ENCODE measurements around the gene PCDHGA4. TPM values are rescaled to one million over a fixed set of nuclear protein-coding genes. Genes with fewer than 3 reads are reported as not detected.

The PCDHGA4 gene
- total RNA-seq, 6 experiments from 2014 or later, result 0.39 to 1.8 (median 0.73) TPM

DNA sequence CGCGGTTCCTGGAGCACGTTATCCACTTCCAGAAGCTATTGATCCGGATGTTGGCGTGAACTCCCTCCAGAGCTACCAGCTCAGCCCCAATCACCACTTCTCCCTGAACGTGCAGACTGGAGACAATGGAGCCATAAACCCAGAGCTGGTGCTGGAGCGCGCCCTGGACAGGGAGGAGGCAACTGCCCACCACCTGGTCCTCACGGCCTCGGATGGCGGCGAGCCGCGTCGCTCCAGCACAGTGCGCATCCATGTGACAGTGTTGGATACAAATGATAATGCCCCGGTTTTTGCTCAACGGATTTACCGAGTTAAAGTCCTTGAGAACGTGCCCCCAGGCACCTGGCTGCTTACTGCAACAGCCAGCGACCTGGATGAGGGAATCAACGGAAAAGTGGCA lies 48.6 kb downstream of the PCDHGA4 start:
- H3K4me1 ChIP-seq, result no peaks in the 10 kb centered on the region
- H3K9me3 ChIP-seq, result peaks cover 0 to 22% (median 4%) of the 10 kb centered on the region in 4 donors
- no peak for TF ChIP-seq POLR2A (IDR thresholded peaks at IDR 0.05)
- TF ChIP-seq, protein P1, sequence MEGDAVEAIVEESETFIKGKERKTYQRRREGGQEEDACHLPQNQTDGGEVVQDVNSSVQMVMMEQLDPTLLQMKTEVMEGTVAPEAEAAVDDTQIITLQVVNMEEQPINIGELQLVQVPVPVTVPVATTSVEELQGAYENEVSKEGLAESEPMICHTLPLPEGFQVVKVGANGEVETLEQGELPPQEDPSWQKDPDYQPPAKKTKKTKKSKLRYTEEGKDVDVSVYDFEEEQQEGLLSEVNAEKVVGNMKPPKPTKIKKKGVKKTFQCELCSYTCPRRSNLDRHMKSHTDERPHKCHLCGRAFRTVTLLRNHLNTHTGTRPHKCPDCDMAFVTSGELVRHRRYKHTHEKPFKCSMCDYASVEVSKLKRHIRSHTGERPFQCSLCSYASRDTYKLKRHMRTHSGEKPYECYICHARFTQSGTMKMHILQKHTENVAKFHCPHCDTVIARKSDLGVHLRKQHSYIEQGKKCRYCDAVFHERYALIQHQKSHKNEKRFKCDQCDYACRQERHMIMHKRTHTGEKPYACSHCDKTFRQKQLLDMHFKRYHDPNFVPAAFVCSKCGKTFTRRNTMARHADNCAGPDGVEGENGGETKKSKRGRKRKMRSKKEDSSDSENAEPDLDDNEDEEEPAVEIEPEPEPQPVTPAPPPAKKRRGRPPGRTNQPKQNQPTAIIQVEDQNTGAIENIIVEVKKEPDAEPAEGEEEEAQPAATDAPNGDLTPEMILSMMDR (IDR thresholded peaks at IDR 0.05), result no peak
- no peaks in the 10 kb centered on the region for H3K27me3 ChIP-seq
- no peak overlapping the region for H3K27ac ChIP-seq
- intact Hi-C loops (cut with DNase I), result loop anchor here in 1 of 2 donors (10.0 kb wide), 1 partner anchor 151 kb away; no protein-coding TSS in a partner anchor
- 27% methylated on average over 17 of the region's 22 CpGs for WGBS (ENCODE audit: insufficient coverage, low coverage, low lambda C conversion rate, missing lambda C conversion rate)
- ATAC-seq (no peak), DNase-seq (no peak)
- H3K36me3 ChIP-seq, result no peaks in the 10 kb centered on the region
- no peak overlapping the region for H3K4me3 ChIP-seq

Other genes starting within 250 kb of the PCDHGA4 start
- under 1 TPM; 0.10 to 0.35 (median 0.20) TPM for gene PCDHB4, start 233.2 kb upstream of the PCDHGA4 start, total RNA-seq
- gene PCDHB5, start 219.8 kb upstream of the PCDHGA4 start, total RNA-seq, result 1 to 10 TPM in 1 of 6 experiments, under 1 TPM in 5; 0.18 to 1.2 (median 0.45) TPM
- under 1 TPM in 4 of 6 experiments, not detected in 2; 0.06 to 0.16 (median 0.12) TPM for gene PCDHB6, start 205.0 kb upstream of the PCDHGA4 start, total RNA-seq
- gene PCDHB7, start 182.4 kb upstream of the PCDHGA4 start, total RNA-seq, result under 1 TPM; 0.07 to 0.31 (median 0.13) TPM
- gene PCDHB8, start 177.2 kb upstream of the PCDHGA4 start, total RNA-seq, result under 1 TPM in 4 of 6 experiments, not detected in 2; 0.12 to 0.49 (median 0.19) TPM
- gene PCDHB16, start 172.6 kb upstream of the PCDHGA4 start, total RNA-seq, result under 1 TPM; 0.17 to 0.51 (median 0.34) TPM
- under 1 TPM in 5 of 6 experiments, not detected in 1; 0.07 to 0.51 (median 0.21) TPM for gene PCDHB9, start 167.9 kb upstream of the PCDHGA4 start, total RNA-seq
- gene PCDHB10, start 162.7 kb upstream of the PCDHGA4 start, total RNA-seq, result under 1 TPM in 5 of 6 experiments, not detected in 1; 0.09 to 0.23 (median 0.12) TPM
- under 1 TPM in 5 of 6 experiments, not detected in 1; 0.06 to 0.44 (median 0.19) TPM for gene PCDHB11, start 155.4 kb upstream of the PCDHGA4 start, total RNA-seq
- gene PCDHB12, start 146.3 kb upstream of the PCDHGA4 start, total RNA-seq, result 1 to 10 TPM in 1 of 6 experiments, under 1 TPM in 4, not detected in 1; 0.27 to 1.1 (median 0.33) TPM
- under 1 TPM; 0.25 to 1.00 (median 0.49) TPM for gene PCDHB13, start 141.1 kb upstream of the PCDHGA4 start, total RNA-seq
- gene PCDHB14, start 131.7 kb upstream of the PCDHGA4 start, total RNA-seq, result 1 to 10 TPM in 1 of 6 experiments, under 1 TPM in 5; 0.44 to 1.0 (median 0.86) TPM
- under 1 TPM; 0.37 to 0.83 (median 0.63) TPM for gene PCDHB15, start 109.6 kb upstream of the PCDHGA4 start, total RNA-seq
- under 1 TPM in 1 of 6 experiments, not detected in 5; 0.31 TPM for gene SLC25A2, start 51.0 kb upstream of the PCDHGA4 start, total RNA-seq
- 10 to 100 TPM; 17.7 to 37.9 (median 22.3) TPM for gene TAF7, start 34.2 kb upstream of the PCDHGA4 start, total RNA-seq
- gene PCDHGA1, start 24.5 kb upstream of the PCDHGA4 start, total RNA-seq, result under 1 TPM in 5 of 6 experiments, not detected in 1; 0.04 to 0.18 (median 0.12) TPM
- gene PCDHGA2, start 16.3 kb upstream of the PCDHGA4 start, total RNA-seq, result under 1 TPM; 0.49 to 0.88 (median 0.57) TPM
- 1 to 10 TPM in 2 of 6 experiments, under 1 TPM in 4; 0.51 to 1.8 (median 0.76) TPM for gene PCDHGA3, start 11.2 kb upstream of the PCDHGA4 start, total RNA-seq
- gene PCDHGB1, start 4.9 kb upstream of the PCDHGA4 start, total RNA-seq, result 1 to 10 TPM in 1 of 6 experiments, under 1 TPM in 5; 0.37 to 1.2 (median 0.52) TPM
- gene PCDHGB2, start 5.0 kb downstream of the PCDHGA4 start, total RNA-seq, result 1 to 10 TPM in 5 of 6 experiments, under 1 TPM in 1; 0.51 to 2.8 (median 1.4) TPM
- gene PCDHGA5, start 9.1 kb downstream of the PCDHGA4 start, total RNA-seq, result 1 to 10 TPM in 1 of 6 experiments, under 1 TPM in 5; 0.32 to 1.2 (median 0.57) TPM
- gene PCDHGB3, start 15.2 kb downstream of the PCDHGA4 start, total RNA-seq, result 1 to 10 TPM in 3 of 6 experiments, under 1 TPM in 3; 0.56 to 1.8 (median 1.2) TPM
- 1 to 10 TPM in 3 of 6 experiments, under 1 TPM in 3; 0.56 to 1.3 (median 0.89) TPM for gene PCDHGA6, start 18.9 kb downstream of the PCDHGA4 start, total RNA-seq
- gene PCDHGA7, start 27.7 kb downstream of the PCDHGA4 start, total RNA-seq, result under 1 TPM; 0.37 to 0.99 (median 0.76) TPM
- gene PCDHGB4, start 32.7 kb downstream of the PCDHGA4 start, total RNA-seq, result 1 to 10 TPM; 1.6 to 5.5 (median 2.4) TPM
- gene PCDHGA8, start 37.6 kb downstream of the PCDHGA4 start, total RNA-seq, result under 1 TPM; 0.27 to 0.88 (median 0.50) TPM
- 1 to 10 TPM; 3.0 to 6.8 (median 4.0) TPM for gene PCDHGB5, start 42.9 kb downstream of the PCDHGA4 start, total RNA-seq
- gene PCDHGA9, start 47.8 kb downstream of the PCDHGA4 start, total RNA-seq, result 1 to 10 TPM; 1.0 to 2.5 (median 1.3) TPM
- 1 to 10 TPM; 1.9 to 5.0 (median 2.9) TPM for gene PCDHGB6, start 53.0 kb downstream of the PCDHGA4 start, total RNA-seq
- gene PCDHGA10, start 58.0 kb downstream of the PCDHGA4 start, total RNA-seq, result 1 to 10 TPM; 1.5 to 4.6 (median 2.8) TPM
- 1 to 10 TPM; 1.2 to 3.7 (median 2.7) TPM for gene PCDHGB7, start 62.7 kb downstream of the PCDHGA4 start, total RNA-seq
- 1 to 10 TPM in 3 of 6 experiments, under 1 TPM in 3; 0.81 to 1.7 (median 1.1) TPM for gene PCDHGA11, start 66.0 kb downstream of the PCDHGA4 start, total RNA-seq
- 1 to 10 TPM in 4 of 6 experiments, under 1 TPM in 2; 0.73 to 1.6 (median 1.3) TPM for gene PCDHGA12, start 75.5 kb downstream of the PCDHGA4 start, total RNA-seq
- gene PCDHGC3, start 120.9 kb downstream of the PCDHGA4 start, total RNA-seq, result 10 to 100 TPM in 1 of 6 experiments, 1 to 10 TPM in 5; 6.1 to 10.6 (median 7.6) TPM
- gene PCDHGC4, start 130.0 kb downstream of the PCDHGA4 start, total RNA-seq, result 10 to 100 TPM in 1 of 6 experiments, under 1 TPM in 5; 0.20 to 10.7 (median 0.34) TPM
- under 1 TPM; 0.24 to 0.37 (median 0.32) TPM for gene PCDHGC5, start 134.1 kb downstream of the PCDHGA4 start, total RNA-seq

Data from right lobe of liver (tissue), 6 donors.